NCI-H1105 (cell line): ENCODE results near the gene AK8.
"Not testable (repeated sequence)": the region's sequence is repeated elsewhere in the genome, so short reads cannot be mapped to it uniquely, and the experiment has no call there.

Source experiments
- DNase-seq: peaks from one replicate; lab custom pipeline; 2025; lab: John Stamatoyannopoulos, UW

Gene AK8

DNA sequence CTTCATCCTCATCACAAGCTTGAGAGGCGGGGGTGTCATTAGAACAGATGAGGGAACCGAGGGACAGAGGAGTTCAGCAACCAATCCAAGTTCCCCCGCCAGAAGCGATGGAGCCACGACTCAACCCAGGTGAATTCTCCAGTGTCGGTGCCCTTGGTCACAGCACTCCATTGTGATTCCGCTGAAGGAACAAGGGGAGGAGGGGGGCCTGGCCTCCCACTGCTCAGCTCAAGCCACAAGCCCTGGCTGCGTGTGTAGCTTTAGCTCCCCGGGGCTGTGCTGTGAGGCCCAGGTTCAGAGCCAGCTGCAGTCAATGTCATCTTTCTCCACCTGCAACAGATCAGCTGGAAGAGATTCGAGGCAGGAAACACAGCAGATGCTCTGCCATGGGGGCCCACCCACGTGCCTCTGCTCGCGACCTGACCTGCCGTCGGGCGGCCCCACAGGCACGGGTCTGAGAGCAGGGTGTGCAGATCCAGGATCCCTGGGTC is 135.2 kb downstream of the AK8 start:
- no peak for DNase-seq

DNA sequence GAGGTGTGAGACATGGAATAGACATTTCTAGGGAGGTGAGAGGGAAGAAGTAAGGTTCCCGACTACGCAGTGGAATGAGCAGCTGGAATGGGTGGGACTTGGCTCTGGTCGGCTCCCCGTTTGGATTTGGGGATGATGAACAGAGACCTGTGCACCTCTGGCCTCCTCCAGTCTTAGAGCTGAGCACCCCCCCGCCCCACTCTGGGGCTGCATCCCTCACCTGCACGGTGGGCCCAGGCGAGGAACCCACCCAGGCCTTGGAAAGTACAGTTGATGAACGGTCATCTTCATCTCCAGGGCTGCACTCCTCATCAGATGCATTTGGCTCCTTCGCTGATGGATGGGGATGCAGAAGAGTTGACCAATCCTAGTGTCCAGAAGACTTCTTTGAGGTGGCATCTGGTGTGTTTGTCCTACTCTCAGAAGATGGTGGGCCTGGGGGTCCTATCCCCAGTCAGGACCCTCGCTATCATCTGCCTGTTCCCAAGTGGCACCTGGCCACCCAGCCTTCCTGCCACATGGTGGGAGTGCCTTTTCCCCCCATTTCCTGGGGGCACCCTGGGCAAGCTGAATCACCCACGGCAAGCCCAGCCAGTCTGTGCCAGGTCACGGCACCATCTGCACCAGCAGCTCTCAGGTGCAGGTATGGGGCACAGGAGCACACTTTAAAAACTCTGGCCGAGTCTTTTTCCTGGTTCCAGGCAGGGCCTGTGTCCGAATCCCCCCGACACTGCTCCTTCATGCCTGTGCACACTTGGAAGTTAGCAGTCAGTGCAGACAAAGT is 137.4 kb downstream of the AK8 start:
- DNase-seq: no peak

DNA sequence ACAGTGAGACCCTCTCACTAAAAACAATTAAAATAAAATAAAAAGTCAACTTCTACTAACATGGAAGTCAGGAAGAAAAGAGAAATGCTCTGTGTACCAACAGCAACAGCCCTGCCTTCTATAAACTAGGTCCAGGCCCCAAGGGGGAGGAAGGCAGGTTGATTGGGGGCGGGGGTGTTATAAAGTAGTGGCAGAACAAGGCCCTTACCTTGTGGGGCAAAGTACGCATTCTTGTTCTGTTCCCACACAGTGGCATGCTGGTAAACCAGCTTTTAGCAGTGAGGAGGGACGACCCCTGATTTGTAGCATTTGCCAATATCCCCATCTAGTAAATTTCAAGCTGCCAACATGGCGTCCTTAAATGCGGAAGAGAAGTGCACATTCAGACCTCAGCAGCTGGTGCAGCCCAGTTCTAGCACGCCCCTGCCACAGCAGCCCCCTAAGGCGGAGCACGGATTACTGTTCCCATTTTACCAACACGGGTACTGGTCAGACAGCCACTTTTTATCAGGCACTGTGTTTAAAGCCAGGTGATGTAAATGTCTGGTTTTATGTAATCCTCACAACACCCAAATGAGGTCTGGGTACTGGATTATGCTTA is 138.3 kb downstream of the AK8 start:
- DNase-seq: no peak

DNA sequence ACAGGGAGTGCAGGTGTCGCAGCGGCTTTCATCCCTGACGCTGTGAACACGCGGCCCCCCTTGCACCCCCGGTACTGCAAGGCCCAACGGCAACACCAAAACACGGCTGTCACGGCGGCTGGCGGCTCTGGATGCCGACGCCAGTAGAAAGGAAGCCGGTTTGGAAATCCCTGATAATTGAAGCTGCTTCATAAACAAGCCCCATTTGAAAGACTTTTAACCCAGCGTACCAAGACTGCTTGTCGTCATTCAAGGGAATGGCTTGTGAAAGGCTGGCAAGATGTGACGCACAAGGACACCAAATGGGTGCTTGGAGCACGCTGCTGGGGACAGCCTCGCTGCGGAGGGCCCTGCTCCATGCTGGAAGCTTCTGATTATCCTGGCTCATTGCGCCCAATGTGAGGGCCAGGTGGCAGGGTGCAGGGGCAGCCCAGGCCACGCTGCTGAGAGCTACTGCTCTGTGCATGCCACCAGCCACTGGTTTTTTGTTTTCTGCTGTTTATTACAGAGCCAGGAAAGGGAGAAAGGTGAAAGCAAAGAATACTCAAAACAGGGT is 144.7 kb downstream of the AK8 start:
- DNase-seq: no peak

DNA sequence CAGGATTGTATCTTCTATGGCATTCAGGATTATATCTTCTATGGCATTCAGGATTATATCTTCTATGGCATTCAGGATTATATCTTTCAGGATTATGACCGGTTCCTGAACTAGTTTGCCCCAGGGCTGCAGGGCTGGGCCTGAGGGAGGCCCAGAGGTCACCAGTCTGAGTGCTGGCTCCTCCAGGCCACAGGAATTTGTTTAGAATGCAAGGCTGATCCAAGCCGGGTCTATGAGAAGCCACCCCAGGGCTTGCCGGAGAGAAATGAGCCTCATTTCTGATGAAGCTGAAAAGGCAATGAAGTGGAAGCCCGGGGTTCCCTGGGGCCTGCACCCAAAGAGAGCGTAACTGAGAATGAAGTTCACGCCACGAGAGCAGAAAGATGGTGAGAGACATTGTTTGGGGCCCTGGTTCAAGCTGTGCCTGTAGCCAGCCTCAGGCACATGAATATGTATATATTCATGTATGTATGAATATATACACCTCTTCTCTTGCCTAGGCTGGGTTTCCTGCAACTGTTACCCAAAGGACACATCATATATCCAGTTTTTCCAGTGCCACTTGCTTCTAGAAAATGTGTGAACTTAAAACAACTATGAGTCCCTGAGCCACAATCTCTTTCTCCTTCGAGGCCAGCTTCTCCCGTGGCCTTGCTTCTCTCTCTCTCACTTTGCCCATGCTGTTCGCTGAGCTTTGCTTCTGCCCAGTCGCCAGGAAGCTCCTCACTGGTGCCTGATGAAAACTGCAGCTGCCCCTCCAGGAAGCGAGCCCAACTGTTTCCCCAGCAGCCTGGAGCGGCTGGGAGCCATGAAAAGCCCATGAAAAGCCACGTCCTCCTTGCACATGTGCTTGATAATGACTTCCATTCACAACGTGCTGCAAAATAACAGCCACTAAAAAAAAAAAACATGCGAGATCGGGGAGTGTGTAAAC is 145.5 kb downstream of the AK8 start:
- no peak for DNase-seq

DNA sequence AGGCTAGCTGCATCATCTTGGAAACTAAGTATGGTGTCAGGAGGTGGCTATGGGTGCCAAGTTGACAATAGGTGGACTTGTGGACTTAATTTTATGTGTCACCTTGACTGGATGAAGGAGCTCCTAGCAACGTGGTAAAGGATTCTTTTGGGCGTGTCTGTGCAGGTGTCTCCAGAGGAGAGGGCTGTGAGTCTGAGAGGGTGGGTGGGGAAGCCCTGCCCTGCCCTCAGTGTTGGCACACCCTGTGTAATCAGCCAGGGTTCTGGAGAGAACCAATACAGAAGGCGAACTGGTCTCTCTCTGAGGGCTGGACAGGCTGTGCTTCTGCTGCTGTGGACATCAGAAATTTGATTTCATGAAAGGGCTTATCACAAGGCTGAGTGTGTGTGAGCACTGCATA is 146.9 kb downstream of the AK8 start:
- no peak for DNase-seq

DNA sequence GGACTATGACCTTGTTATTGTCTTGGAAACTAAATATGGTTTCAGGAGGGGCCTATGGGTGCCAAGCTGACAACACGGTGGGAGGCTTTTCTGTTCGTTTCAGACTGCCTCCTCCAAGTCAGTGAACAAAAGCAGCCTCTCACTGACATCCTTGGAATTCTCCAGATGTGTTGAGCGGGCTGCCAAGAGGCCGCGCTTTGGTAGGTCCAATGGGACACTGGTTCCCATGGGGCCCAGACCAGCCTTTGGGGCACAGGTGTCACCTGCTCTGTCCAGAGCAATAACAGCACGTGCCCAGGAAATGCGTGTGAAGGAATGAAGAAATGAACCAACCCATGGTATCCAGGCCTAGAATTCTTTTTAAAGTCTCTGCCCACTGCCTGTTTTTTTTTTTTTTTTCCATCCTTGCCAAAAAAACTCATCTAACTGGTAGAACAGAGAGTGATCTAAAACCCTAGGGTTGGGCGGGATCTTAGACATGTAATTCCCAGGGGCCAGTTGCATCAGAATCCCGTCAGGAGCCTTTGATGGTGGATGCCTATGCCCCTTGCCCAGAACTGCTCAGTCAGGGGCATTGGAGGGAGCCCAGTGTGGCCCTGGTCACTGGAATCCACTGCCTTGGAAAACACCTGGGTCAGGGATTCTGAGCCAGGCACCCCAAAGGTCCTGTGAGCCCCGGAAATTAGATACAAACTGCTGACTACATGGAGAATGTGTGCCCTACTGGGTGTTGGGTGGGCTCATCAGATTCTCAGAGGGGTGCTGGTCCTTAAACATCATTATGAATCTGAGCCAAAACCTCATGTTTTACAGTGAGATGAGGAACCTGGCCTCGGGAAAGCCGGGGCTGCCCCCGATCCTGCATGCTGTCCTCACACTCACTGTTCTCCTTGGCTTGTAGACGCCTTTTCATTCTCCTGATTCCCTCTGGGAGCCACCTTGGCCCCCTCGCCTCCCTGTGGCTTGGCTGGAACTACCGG is 147.7 kb downstream of the AK8 start:
- DNase-seq: no peak

DNA sequence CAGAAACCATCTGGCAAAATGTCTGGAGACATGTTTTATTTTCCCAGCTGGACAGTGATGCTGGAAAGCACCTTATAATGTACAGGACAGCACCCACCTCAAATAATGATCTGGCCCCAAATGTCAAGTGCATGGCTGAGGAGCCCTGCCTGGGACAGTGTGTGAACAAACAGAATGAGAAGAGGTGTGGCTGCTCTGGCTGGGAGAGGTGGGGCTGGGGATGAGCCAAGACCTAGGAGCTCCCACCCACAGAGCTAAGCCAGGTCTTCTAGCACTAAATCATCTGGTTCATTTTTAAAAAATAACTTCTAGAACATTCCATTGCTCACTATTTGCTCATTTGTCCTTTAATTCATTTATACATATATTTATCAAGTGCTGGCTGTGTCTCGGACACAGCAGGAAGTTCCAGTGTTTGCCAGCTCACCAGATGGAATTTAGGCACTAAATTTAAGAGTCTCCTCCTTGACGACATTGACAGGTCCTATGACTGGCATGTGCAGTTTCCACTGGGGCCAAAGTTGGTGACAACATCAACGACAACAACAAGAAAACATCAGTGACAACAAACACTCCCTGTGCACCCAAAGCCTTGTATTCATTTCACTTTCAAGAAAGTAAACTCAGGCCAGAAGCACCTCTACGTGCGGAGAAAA is 148.7 kb downstream of the AK8 start:
- DNase-seq: no peak

DNA sequence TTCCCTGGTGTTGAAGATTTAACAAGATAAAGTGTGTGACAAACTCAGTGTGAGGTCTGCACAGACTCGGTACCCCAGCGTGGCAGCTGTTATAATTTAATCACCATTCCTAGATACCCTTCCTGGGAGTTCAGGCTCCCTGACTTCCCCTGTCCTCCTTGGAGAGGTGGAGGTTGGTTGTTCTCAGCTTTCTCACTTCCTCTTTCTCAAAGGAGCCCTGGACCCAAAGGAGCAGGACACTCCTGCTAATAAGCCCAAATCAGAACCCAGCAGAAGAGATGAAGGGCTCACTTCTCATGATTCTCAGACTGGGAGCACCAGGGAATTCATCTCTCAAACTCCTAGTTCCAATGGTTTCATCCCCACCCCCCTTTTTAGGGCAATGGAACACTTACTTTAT is 149.6 kb downstream of the AK8 start:
- no peak for DNase-seq

DNA sequence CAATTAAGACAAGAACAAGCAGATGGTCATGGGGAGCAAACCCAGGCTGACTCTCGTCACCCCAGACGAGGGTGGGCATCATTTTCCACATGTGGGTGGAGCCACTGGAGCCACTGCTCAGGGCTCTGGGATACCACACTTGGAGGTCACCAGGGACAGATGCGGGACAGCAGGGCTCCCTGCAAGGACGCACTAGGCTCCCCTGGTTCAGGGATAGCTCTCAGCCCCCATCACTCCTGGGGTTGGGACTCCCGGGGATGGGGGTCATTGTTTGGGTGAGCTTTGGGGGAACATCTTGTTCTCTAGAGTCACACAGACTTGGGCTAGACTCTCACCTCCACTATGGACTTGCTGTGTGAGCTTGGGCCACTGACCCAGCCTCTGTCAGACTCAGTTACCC is 150.0 kb downstream of the AK8 start:
- DNase-seq: no peak

DNA sequence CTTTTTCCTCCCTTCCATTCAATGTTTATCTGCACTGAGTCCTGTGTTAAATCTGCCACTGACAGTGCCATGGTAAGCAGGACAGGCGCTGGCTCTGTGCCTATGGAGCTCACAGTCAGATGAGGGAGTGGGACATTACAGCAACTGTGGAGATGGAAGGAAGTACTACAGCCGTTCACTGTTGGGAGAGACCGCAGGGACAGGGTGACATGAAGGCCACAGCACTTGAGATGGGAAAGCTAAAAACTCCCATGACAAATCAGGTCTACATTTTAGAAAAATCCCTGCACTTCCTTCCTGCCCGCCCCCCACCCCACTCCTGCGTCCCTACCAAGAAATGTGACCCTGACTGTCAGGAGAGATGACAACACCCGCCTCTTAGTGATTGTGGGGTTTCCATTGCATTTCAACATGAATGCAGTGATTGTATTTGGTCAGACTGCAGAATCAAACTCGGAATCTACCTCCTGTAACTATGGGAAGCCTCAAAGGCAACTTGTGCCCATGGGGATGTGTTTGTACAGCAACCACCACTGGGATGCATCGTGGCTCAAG is 151.4 kb downstream of the AK8 start:
- no peak for DNase-seq

DNA sequence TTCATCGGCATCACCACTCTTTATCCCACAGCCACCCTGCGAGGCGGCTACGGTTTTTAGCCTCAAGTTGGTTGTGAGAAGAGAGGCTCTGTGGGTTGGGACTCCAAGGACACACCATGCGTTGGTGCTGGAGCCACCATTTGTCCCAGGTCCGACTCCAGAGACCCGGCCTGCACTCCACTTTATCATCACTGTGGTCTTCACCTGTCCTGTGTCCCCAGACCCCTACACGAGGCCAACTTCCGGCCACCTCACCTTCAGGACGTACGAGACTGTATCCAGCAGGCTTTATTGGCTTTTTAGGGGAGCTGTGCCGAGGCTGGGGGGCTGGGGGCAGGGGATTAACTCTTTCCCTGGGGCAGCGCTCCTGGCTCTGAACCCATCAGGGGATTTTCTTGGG is 152.8 kb downstream of the AK8 start:
- DNase-seq: no peak

DNA sequence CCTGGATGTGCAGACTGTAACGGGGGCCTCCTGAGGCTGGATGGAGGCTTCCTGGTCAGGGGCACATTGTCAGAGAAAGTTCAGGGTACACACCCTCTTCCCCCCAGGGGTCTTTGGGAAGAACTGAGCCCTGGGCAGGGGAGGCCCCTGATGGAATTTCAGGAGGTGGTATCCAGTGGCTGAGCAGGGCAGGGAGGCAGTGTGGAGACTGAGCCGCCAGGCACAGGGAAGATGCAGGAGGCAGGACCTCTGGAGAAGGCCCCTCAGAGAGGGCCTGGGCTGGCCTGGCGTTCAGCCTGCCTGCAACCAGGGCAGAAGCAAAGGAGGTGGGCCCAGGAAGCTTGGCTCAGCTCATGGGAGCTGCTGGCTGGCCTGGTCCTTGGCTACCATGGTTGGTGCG is 154.3 kb downstream of the AK8 start:
- no peak for DNase-seq

DNA sequence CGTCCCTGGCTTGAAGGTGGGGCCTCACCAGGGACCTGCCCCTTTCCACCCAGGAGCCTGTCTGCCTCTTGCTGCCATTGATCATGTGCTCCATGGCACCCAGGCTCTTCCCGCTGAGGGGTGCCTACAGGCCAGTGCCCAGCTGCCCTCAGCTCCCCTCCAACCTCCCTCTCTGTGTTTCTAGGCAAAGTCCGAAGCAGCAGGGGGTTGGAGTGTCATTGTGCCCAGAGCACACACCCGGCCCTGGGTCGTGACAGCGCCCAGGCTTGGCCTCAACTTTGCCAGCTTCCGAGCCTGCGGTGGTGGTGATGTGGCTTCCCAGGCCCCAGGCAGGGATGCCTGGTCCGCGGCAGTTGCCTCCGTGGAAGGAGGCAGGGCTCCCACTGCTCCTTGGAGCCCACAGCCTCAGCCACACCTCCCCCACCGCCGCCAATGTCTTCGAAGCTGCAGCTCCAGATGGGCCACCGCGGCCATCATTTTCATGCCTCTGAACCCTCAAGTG is 155.5 kb downstream of the AK8 start:
- no peak for DNase-seq

DNA sequence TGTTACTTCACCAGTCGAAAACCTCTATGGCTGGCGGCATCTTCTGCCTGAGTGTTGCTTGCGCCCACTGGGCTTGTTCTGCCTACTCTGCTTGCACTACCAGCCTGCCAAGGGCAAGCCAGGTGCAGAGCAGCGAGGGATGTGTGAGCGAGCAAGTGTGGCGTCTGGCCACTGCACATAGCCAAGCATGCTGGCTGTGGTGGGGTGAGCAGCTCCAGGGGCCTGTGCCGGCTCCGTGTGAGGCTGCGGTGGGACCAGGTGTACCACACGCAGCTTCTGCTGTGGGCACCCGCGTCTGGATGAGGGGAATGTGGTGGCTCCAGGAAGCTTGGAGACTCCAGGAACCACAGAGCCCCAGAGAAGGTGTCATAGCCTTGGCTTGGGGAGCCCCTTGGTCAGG is 156.4 kb downstream of the AK8 start:
- DNase-seq: no peak

DNA sequence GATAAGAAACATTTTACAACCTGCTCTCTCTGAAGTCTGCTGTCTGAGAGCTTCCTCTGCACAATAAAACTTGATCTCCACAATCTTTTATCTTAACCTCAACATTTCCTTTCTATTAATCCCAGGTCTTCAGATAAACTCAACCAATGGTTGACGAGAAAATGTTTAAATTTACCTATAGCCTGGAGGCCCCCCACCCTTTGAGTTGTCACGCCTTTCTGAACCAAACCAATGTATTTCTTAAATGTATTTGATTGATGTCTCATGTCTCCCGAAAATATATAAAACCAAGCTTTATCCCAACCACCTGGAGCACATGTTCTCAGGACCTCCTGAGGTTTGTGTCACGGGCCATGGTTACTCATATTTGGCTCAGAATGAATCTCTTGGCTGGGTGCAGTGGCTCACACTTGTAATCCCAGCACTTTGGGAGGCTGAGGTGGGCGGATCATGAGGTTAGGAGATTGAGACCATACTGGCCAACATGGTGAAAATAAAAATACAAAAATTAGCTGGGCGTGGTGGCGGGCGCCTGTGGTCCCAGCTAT is 159.6 kb downstream of the AK8 start:
- not testable (repeated sequence) for DNase-seq

DNA sequence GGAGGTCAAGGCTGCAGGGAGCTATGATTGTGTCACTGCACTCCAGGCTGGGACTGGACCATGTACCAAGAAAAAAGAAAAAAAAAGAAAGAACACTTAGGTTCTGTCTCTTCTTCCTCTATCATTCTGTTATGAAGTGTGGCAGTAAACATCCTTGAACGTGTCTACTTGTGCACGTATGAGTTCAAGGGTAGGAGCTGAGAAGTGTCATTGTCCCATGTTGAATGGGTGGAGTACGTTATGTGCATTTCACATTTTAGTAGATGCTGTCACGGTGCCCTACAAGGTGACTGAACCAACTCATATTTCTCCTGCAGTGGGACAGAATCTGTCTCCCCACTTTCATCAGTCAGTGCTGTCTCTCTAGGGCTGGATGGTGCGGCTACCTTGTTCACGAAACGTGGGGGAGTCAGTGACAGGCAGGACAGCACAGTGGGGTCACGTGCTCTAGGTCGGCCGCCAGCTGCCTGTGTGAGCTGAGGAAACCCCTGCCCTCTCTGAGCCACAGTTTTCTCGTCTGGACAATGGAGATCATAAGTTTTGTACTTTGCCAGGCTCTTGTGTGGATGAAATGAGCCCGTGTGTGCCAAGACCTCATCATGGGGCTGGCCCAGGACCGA is 160.6 kb downstream of the AK8 start:
- DNase-seq: no peak

DNA sequence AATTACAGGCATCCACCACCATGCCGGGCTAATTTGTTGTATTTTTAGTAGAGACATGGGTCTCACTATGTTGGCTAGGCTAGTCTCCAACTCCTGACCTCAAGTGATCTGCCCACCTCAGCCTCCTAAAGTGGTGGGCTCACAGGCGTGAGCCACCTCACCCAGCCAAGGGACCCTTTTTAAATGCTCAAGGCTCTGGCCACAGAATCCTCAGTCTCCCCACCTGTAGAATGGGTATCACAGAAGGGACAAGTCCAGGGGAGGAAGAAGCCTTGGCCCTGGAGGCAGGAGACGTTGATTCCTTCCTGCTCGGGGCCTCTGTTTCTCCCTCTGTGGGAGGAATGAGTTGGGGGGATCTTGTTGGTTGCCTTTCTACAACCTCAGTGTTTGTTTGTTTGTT is 162.1 kb downstream of the AK8 start:
- DNase-seq: no peak

DNA sequence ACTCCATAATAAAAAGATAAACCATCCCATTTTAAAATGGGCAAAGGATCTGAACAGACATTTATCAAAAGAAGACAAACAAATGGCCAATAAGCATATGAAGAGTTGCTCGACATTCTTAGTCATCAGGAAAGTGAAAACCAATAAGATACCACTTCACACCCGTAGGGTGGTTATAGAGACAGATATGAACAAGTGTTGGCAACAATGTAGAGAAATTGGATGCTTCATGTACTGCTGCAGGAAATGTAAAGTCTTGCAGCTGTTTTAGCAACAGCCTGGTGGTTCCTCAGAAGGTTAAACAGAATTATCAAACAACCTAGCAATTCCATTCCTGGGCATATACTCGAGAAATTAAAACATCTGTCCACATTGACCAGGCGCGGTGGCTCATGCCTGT is 165.3 kb downstream of the AK8 start:
- DNase-seq: no peak
